Measurements from ENCODE around the gene MBOAT7. TPM values are rescaled to one million over a fixed set of nuclear protein-coding genes. Genes with fewer than 3 reads are reported as not detected.
A peak's percentile ranks its signal among the peaks of the same experiment; 100 is the strongest.
"Not testable (repeated sequence)": the region's sequence is repeated elsewhere in the genome, so short reads cannot be mapped to it uniquely, and the experiment has no call there.

Gene MBOAT7, protein sequence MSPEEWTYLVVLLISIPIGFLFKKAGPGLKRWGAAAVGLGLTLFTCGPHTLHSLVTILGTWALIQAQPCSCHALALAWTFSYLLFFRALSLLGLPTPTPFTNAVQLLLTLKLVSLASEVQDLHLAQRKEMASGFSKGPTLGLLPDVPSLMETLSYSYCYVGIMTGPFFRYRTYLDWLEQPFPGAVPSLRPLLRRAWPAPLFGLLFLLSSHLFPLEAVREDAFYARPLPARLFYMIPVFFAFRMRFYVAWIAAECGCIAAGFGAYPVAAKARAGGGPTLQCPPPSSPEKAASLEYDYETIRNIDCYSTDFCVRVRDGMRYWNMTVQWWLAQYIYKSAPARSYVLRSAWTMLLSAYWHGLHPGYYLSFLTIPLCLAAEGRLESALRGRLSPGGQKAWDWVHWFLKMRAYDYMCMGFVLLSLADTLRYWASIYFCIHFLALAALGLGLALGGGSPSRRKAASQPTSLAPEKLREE
- total RNA-seq, result 18.3 TPM

GRCh38 chr19:54189145-54189734, at the start of gene MBOAT7:
Gene MBOAT7 (minus strand): TSS chr19:54189580. CDS start chr19:54188508, 1,072 bp downstream.
- DNase-seq (ENCODE audit: low spot score in 2 of 2) (peak in 1 of 2 donors; percentile 98), FAIRE-seq (no peak)

DNA sequence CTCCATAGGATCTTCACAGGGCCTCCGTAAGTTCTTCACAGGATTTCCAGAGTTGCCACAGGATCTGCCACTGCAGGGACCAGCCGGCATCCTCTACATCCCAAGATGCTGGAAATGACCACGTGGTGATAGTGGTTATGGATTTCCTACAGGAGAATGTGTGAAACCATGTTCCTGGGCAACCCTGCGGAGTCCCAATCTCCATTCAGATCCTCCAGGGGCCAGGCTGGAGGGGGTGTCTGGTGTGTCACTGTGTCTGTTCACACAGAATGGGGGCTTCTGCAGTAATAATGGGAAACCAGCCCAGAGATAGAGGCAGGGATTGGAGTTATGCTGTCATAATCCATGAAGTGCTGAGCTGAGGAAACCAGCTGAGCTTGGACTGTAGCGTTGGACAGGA, 44.6 kb upstream of the MBOAT7 start:
- FAIRE-seq (no peak), DNase-seq (ENCODE audit: low spot score in 2 of 2) (no peak)

- no peak for FAIRE-seq
- peak; percentile 63 to 73 for DNase-seq (ENCODE audit: low spot score in 2 of 2)
Observed at GRCh38 chr19:54231077-54231931, 41.9 kb upstream of the MBOAT7 start.

DNA sequence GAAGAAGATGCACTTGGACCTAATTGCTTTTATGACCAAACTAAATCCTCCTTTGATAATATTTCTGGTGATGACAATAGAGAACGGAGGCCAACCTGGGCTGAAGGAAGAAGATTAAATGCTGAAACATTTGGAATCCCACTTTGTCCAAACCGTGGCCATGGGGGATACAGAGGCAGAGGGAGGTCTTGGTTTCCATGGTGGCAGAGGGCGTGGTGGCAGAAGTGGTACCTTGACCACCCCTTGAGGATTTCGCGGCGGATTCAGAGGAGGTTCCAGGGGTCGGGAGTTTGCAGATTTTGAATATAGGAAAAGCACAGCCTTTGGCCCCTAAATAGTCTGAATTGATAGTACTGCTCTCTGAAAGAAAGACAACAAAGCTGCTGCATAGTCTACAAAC, 40.7 kb upstream of the MBOAT7 start:
- no peak for DNase-seq (ENCODE audit: low spot score in 2 of 2)
- FAIRE-seq, result no peak

- DNase-seq (ENCODE audit: low spot score in 2 of 2) (no peak), FAIRE-seq (no peak)
Observed at GRCh38 chr19:54229146-54229545, 39.8 kb upstream of the MBOAT7 start.

GRCh38 chr19:54224619-54225018, 35.2 kb upstream of the MBOAT7 start:
- FAIRE-seq, result not testable (repeated sequence)

DNA sequence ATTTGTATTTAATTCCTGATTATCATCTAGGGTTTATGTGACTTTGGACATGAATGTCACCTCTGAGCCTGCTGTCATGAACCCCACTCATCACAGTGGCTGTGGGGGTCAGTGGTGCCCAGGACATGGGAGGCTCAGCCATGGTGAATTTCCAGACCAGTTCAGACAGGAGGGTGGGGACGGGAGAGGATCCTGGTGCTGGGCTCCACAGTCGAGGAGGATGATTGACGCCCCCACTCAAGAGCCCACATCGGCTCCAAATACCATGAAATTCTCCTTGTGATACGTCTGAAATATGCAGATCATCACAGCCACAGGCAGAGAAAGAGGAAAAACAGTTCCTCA, 34.5 kb upstream of the MBOAT7 start:
- FAIRE-seq; DNase-seq (ENCODE audit: low spot score in 2 of 2): not testable (repeated sequence)

More at GRCh38 chr19:54224619-54225018, 35.2 kb upstream of the MBOAT7 start:
- not testable (repeated sequence) for DNase-seq (ENCODE audit: low spot score in 2 of 2)

- DNase-seq (ENCODE audit: low spot score in 2 of 2); FAIRE-seq: not testable (repeated sequence)
Observed at GRCh38 chr19:54223277-54223936, 34.0 kb upstream of the MBOAT7 start.

- not testable (repeated sequence) for DNase-seq (ENCODE audit: low spot score in 2 of 2); FAIRE-seq
Observed at GRCh38 chr19:54222474-54223276, 33.3 kb upstream of the MBOAT7 start, which contains the start of gene LILRB3. Gene LILRB3 (minus strand): TSS chr19:54223007. CDS start chr19:54222976, 31 bp downstream.

GRCh38 chr19:54221947-54222346, 32.6 kb upstream of the MBOAT7 start:
- DNase-seq (ENCODE audit: low spot score in 2 of 2); FAIRE-seq: not testable (repeated sequence)

- not testable (repeated sequence) for FAIRE-seq
Observed at GRCh38 chr19:54219702-54220101, 30.3 kb upstream of the MBOAT7 start.

DNA sequence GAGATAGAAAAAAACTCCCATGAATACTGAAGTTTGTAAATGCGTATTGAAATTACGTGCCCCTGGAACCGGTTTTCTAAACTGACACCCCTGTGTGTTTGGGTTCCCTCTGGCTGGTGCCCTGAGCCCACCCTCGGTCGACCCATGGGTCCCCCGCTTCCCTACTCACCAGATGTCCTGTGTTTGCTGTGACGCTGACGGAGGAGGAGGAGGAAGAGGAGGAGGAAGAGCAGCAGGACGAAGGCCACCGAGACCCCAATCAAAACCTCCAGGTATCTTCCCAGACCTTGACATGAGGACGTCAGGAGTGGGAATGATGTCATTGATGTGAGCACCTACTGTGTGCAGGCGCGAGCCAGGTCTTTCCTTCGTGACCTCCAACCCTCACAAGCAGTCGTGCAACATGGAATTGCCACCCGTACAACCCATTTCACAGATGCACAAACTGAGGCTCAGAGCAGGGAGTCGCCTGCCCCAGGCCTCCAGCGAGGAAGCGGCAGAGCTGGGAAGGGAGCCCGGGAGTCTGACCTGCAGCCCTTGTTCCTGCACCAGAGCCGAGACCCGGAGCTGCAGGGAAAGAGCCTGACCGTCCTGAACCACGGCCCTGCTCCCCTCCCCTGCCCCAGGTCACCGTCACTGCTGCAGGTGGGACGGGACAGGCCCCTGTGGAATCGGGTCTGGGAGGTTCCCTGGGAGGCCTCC, 29.7 kb upstream of the MBOAT7 start:
- FAIRE-seq, result no peak

More at GRCh38 chr19:54219702-54220101, 30.3 kb upstream of the MBOAT7 start:
- not testable (repeated sequence) for DNase-seq (ENCODE audit: low spot score in 2 of 2)

DNA sequence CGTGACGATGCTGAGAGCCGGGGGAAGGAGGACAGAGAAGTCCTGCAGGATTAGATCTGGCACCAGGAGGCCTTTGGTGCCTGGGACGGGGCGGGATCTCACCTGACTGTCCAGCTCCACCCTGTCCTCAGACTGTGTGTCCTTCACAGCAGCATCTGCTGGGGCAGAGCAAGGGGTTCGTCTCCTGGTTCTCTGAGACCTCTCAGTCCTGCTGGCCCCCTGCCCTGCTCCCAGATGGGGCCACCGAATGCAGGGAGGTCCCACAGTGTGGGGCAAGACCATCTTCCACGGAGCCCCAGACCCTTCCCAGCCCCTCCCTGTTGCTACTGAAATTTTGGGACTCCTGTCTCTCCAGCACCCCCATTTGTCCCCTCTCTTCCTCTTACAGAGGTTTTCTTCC, 28.9 kb upstream of the MBOAT7 start:
- FAIRE-seq (no peak), DNase-seq (ENCODE audit: low spot score in 2 of 2) (no peak)

More for the DNA sequence above, 29.7 kb upstream of the MBOAT7 start:
- DNase-seq (ENCODE audit: low spot score in 2 of 2), result no peak

GRCh38 chr19:54217517-54218247, 28.3 kb upstream of the MBOAT7 start:
- FAIRE-seq; DNase-seq (ENCODE audit: low spot score in 2 of 2): not testable (repeated sequence)

GRCh38 chr19:54216869-54217268, 27.5 kb upstream of the MBOAT7 start:
- no peak for DNase-seq (ENCODE audit: low spot score in 2 of 2)
- no peak for FAIRE-seq

DNA sequence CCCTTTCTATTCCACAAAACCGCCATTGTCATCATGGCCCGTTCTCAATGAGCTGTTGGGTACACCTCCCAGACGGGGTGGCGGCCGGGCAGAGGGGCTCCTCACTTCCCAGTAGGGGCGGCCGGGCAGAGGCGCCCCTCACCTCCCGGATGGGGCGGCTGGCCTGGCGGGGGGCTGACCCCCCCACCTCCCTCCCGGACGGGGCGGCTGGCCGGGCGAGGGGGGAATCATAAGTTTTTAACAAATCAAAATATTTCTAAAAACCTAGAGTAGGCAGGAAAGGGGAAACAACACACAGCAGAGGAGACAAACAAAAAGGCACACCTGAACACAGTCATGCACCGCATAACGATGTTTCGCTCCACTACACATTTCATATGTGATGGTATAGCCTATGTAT, 25.4 kb upstream of the MBOAT7 start:
- FAIRE-seq; DNase-seq (ENCODE audit: low spot score in 2 of 2): not testable (repeated sequence)

DNA sequence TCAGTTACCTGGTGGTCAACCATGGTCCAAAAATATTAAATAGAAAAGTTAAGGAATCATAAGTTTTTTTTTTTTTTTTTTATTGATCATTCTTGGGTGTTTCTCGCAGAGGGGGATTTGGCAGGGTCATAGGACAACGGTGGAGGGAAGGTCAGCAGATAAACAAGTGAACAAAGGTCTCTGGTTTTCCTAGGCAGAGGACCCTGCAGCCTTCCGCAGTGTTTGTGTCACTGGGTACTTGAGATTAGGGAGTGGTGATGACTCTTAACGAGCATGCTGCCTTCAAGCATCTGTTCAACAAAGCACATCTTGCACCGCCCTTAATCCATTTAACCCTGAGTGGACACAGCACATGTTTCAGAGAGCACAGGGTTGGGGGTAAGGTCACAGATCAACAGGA, 24.8 kb upstream of the MBOAT7 start:
- DNase-seq (ENCODE audit: low spot score in 2 of 2); FAIRE-seq: not testable (repeated sequence)

DNA sequence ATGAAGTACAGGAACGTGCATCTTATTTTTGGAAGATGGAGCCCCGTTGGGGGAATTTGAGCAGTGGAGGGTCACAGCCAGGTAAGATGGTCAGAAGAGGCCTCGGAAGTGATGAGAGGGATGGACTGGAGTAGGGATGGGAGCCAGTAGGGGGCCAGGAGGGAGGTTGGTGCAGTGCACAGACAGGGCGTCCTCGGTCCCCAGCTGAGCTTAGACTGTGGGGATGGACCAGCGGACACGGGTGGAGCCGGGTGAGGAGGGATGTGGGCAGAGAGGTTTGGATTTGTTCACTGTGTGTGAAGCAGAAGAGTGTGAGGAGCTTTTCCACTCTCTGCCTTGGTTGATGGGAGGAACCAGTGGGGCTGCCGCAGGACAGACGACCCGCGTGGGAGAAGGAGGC, 21.9 kb upstream of the MBOAT7 start:
- FAIRE-seq, result no peak

More for the DNA sequence above, 21.9 kb upstream of the MBOAT7 start:
- no peak for DNase-seq (ENCODE audit: low spot score in 2 of 2)
